Panc1 (cell line): Measurements from ENCODE around the gene ZNF665. TPM values are rescaled to one million over a fixed set of nuclear protein-coding genes. Genes with fewer than 3 reads are reported as not detected.
"Not testable (repeated sequence)": the region's sequence is repeated elsewhere in the genome, so short reads cannot be mapped to it uniquely, and the experiment has no call there.

Experiments used
- ATAC-seq: fragments of 200-7000 bp; cut with Tn5 transposase; 2 replicates; pipeline ENCODE4 v1.9.1; 2020; ENCODE audit warnings: mild to moderate bottlenecking, moderate library complexity
- BruUV-seq: library from RNA; stranded (reverse); fragments of 400-500 nt; replicated peaks from 2 replicates; lab custom pipeline; 2021; lab: Mats Ljungman, UMichigan
- CTCF ChIA-PET: fragments of 300-600 bp; sonication (Branson Sonifier 250); formaldehyde crosslinking; loops from one replicate; lab custom pipeline; 2022; ENCODE audit warnings: antibody characterized with exemption; lab: Charles Lee
- POLR2A ChIA-PET: fragments of 300-600 bp; sonication (Branson Sonifier 250); formaldehyde crosslinking; loops from one replicate; lab custom pipeline; 2022; ENCODE audit warnings: antibody characterized with exemption; lab: Charles Lee
- DNase-seq: peaks from one replicate; pipeline ENCODE4 v3.0.0-alpha.2; 2010; ENCODE audit warnings: low read depth, low spot score
- H3K27ac ChIP-seq: 2 replicates; pipeline ENCODE4 v1.5.1; 2011; ENCODE audit warnings: mild to moderate bottlenecking, low read length, inconsistent platforms
- H3K27me3 ChIP-seq: fragments of 200-500 bp; sonication (Bioruptor generic); 2 replicates; pipeline ENCODE4 v1.6.0; 2014; ENCODE audit warnings: low read length, inconsistent platforms; ENCODE audit not compliant: control insufficient read depth, insufficient read depth
- H3K36me3 ChIP-seq: fragments of 200-500 bp; sonication (Bioruptor generic); 2 replicates; pipeline ENCODE4 v1.5.1; 2014; ENCODE audit warnings: inconsistent platforms, mild to moderate bottlenecking, low read length, moderate library complexity; ENCODE audit not compliant: control insufficient read depth, insufficient read depth
- H3K4me1 ChIP-seq: 2 replicates; pipeline ENCODE4 v1.5.1; 2011; ENCODE audit warnings: inconsistent platforms, mild to moderate bottlenecking, low read length, moderate library complexity; ENCODE audit not compliant: control insufficient read depth, insufficient read depth
- H3K4me3 ChIP-seq, 2 experiments: 2 replicates each; pipeline ENCODE4 v1.5.1; 2011 to 2012; ENCODE audit warnings: low read depth in 2 of 2, low read length in 2 of 2, mild to moderate bottlenecking in 2 of 2, inconsistent platforms in 1 of 2, moderate library complexity in 1 of 2
- H3K9me3 ChIP-seq: fragments of 200-500 bp; sonication (Bioruptor generic); 2 replicates; pipeline ENCODE4 v1.5.1; 2014; ENCODE audit warnings: low read depth, mild to moderate bottlenecking, inconsistent platforms, low read length, moderate library complexity; ENCODE audit not compliant: control insufficient read depth, insufficient read depth
- POLR2AphosphoS5 ChIP-seq: IDR thresholded peaks from 2 replicates; pipeline ENCODE4 v1.6.1; 2012; ENCODE audit warnings: mild to moderate bottlenecking, low read depth, low read length, moderate library complexity
- SIN3A ChIP-seq: IDR thresholded peaks from 2 replicates; pipeline ENCODE4 v1.6.1; 2012; ENCODE audit warnings: low read depth, mild to moderate bottlenecking, low read length, moderate library complexity, borderline replicate concordance; ENCODE audit not compliant: insufficient read depth
- TCF7L2 ChIP-seq: IDR thresholded peaks from 2 replicates; pipeline ENCODE4 v1.6.1; 2011; ENCODE audit warnings: mild to moderate bottlenecking, low read depth, low read length, inconsistent platforms
- in situ Hi-C: cut with HindIII; loops from 2 replicates; pipeline ENCODE4 v1.10.0; 2016; ENCODE audit warnings: low sequenced_read_pairs, low pct_unique_long_range_greater_than_20kb
- intact Hi-C: fragments of 100-400 bp; cut with micrococcal nuclease; formaldehyde crosslinking; loops from one replicate; pipeline ENCODE4 v1.10.0; 2022; ENCODE audit not compliant: unreplicated experiment
- total RNA-seq: library from RNA; stranded (reverse); gene quantifications from one replicate; pipeline ENCODE4 v1.2.1, GENCODE V29; 2021; ENCODE audit not compliant: unreplicated experiment
- TF ChIP-seq, protein P1 (sequence below), 2 experiments: IDR thresholded peaks; 2 replicates each; pipeline ENCODE4 v1.6.1; 2011 to 2012; ENCODE audit warnings: low read depth in 2 of 2, control low read depth in 1 of 2, low read length in 1 of 2, mild to moderate bottlenecking in 1 of 2, moderate library complexity in 1 of 2; ENCODE audit not compliant: insufficient read depth in 1 of 2
- TF ChIP-seq, protein P2 (sequence below): fragments of 450-650 bp; IDR thresholded peaks from 2 replicates; pipeline ENCODE4 v1.5.1; 2017; ENCODE audit warnings: mild to moderate bottlenecking

Gene ZNF665
- total RNA-seq, 1 experiment from 2014 or later = 7.0 TPM

DNA sequence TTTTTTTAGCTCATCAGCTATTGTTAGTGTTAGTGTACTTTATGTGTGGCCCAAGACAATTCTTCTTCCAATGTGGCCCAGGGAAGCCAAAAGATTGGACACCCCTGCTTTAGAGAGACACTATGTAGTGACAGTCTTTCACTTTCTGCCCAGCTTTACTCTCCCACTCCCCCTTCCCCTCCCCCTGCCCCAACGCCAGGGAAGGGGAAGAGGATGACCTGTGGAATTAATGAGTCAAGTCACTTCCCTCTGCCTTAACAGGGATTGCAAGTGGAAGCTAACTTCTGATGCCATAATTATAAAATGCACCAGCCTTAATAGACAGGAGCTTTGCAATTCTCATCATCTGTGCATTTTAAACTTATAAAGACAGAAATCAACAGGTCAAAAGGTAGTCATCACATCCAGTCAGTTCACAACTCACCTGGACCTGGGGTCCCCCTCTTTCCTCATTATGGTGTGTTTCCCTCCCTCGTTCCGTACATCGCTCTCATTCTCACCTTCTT, 62.0 kb downstream of the ZNF665 start:
- H3K4me3 ChIP-seq = no peak overlapping the region
- H3K4me1 ChIP-seq = no peaks in the 10 kb centered on the region
- no peaks in the 10 kb centered on the region for H3K27me3 ChIP-seq
- ATAC-seq (no peak), DNase-seq (no peak)
- intact Hi-C loops = no loop called here
- H3K27ac ChIP-seq = no peak overlapping the region
- H3K36me3 ChIP-seq = no peaks in the 10 kb centered on the region
- no TSS peak for BruUV-seq
- ChIA-PET POLR2A (interaction anchor here (0.6 kb wide), 2 partner anchors 20 to 220 kb away, joined by 3 to 5 read pairs; no protein-coding TSS in a partner anchor), CTCF (no interaction called here)
- 0 out of 2 replicates have a peak, but pooled peaks cover 2% of the 10 kb centered on the region for H3K9me3 ChIP-seq
- TF ChIP-seq, protein P1, sequence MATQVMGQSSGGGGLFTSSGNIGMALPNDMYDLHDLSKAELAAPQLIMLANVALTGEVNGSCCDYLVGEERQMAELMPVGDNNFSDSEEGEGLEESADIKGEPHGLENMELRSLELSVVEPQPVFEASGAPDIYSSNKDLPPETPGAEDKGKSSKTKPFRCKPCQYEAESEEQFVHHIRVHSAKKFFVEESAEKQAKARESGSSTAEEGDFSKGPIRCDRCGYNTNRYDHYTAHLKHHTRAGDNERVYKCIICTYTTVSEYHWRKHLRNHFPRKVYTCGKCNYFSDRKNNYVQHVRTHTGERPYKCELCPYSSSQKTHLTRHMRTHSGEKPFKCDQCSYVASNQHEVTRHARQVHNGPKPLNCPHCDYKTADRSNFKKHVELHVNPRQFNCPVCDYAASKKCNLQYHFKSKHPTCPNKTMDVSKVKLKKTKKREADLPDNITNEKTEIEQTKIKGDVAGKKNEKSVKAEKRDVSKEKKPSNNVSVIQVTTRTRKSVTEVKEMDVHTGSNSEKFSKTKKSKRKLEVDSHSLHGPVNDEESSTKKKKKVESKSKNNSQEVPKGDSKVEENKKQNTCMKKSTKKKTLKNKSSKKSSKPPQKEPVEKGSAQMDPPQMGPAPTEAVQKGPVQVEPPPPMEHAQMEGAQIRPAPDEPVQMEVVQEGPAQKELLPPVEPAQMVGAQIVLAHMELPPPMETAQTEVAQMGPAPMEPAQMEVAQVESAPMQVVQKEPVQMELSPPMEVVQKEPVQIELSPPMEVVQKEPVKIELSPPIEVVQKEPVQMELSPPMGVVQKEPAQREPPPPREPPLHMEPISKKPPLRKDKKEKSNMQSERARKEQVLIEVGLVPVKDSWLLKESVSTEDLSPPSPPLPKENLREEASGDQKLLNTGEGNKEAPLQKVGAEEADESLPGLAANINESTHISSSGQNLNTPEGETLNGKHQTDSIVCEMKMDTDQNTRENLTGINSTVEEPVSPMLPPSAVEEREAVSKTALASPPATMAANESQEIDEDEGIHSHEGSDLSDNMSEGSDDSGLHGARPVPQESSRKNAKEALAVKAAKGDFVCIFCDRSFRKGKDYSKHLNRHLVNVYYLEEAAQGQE (IDR thresholded peaks at IDR 0.05; ENCODE audit: insufficient read depth in 1 of 2, low read depth in 2 of 2, low read length in 1 of 2) = no peak
- TF ChIP-seq SIN3A (no peak), TCF7L2 (no peak), POLR2AphosphoS5 (no peak)
- TF ChIP-seq, protein P2, sequence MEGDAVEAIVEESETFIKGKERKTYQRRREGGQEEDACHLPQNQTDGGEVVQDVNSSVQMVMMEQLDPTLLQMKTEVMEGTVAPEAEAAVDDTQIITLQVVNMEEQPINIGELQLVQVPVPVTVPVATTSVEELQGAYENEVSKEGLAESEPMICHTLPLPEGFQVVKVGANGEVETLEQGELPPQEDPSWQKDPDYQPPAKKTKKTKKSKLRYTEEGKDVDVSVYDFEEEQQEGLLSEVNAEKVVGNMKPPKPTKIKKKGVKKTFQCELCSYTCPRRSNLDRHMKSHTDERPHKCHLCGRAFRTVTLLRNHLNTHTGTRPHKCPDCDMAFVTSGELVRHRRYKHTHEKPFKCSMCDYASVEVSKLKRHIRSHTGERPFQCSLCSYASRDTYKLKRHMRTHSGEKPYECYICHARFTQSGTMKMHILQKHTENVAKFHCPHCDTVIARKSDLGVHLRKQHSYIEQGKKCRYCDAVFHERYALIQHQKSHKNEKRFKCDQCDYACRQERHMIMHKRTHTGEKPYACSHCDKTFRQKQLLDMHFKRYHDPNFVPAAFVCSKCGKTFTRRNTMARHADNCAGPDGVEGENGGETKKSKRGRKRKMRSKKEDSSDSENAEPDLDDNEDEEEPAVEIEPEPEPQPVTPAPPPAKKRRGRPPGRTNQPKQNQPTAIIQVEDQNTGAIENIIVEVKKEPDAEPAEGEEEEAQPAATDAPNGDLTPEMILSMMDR = no peak
- in situ Hi-C loops = no loop called here

DNA sequence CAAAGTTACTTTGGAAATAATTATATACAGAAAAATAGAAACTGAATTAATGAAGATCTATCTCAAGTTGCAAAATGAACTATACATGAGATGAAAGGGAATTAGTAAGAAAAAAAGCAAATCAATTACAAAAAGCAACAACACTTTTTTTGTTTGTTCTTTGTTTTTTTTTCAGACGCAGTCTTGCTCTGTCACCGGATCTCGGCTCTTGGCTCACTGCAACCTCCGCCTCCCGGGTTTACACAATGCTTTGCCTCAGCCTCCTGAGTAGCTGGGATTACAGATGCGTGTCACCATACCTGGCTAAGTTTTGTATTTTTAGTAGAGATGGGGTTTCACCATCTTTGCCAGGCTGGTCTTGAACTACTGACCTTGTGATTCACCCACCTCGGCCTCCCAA, 62.7 kb downstream of the ZNF665 start:
- Histone ChIP-seq H3K27me3 (no peaks in the 10 kb centered on the region), H3K4me3 (no peak overlapping the region), H3K36me3 (no peaks in the 10 kb centered on the region), H3K27ac (no peak overlapping the region), H3K9me3 (no peaks in the 10 kb centered on the region), H3K4me1 (no peaks in the 10 kb centered on the region)
- CTCF ChIA-PET = no interaction called here
- ATAC-seq = no peak
- no TSS peak for BruUV-seq
- DNase-seq = no peak
- POLR2A ChIA-PET = no interaction called here
- intact Hi-C loops (no loop called here), in situ Hi-C loops (no loop called here)
- TF ChIP-seq TCF7L2 (no peak), POLR2AphosphoS5 (no peak), SIN3A (no peak)
- TF ChIP-seq, protein P1 (IDR thresholded peaks at IDR 0.05; ENCODE audit: insufficient read depth in 1 of 2, low read depth in 2 of 2, low read length in 1 of 2) = no peak
- TF ChIP-seq, protein P2 = no peak

DNA sequence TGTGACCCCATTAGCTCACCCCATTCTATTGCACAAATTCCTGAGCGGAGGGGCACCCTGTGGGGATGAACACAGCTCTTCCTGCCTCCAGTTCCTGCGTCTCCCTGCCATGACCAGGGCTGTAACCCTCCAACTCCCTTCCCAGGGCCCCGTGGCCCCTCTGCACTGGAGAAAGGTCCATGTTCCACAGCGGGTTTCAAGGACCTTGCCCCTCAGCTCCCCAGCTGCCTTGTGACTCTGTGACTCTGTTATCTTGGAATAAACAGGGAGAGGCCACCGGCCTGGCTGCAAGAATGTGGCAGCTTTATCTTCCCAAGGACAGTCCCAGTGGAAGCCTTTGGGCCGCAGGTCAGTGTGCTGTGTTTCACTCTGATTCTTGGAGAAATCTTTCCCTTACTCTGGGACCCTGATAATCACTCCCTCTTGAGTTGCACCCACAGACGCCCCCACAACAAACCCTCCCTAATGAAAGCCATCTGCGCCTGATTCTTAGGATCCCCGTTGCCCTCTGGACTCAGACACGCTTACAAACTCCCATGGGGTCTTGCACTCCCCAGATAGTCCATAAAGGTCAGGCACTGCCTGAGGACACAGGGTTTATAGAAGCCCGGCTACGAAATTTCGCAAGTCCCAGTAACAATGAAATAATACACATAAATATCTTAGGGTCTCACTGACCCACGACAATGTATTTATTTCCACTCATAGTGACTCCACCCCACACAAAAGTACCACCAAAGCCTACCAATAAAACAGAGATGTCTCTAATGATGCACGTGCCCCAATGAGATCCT, 66.2 kb downstream of the ZNF665 start:
- ATAC-seq, H3K36me3 ChIP-seq, DNase-seq, H3K9me3 ChIP-seq, intact Hi-C loops, POLR2A ChIA-PET, H3K4me3 ChIP-seq, CTCF ChIA-PET, H3K27me3 ChIP-seq, H3K27ac ChIP-seq, in situ Hi-C loops, H3K4me1 ChIP-seq: not testable (repeated sequence)
- BruUV-seq = TSS peak; percentile 99
